CD14-positive monocyte (primary cell): Measurements from ENCODE around the gene SBK1. TPM values are rescaled to one million over a fixed set of nuclear protein-coding genes. Genes with fewer than 3 reads are reported as not detected.

ENCODE experiments used
- DNase-seq, 3 donors: peaks; one replicate each; pipeline ENCODE4 v3.0.0-alpha.2; 2011 to 2022
- H2AFZ ChIP-seq: 2 replicates; pipeline ENCODE4 v1.6.0; 2012; ENCODE audit warnings: mild to moderate bottlenecking, low read depth, low read length, inconsistent platforms; ENCODE audit not compliant: insufficient read depth, poor library complexity, severe bottlenecking
- H3K27ac ChIP-seq, 2 donors: 1 replicate in 1 of 2; 2 replicates in 1 of 2; pipeline ENCODE4 v1.5.1; 2012 to 2013; ENCODE audit warnings: low read length in 2 of 2, control low read depth in 1 of 2, inconsistent platforms in 1 of 2, low read depth in 1 of 2, mild to moderate bottlenecking in 1 of 2
- H3K27me3 ChIP-seq, 2 donors: one replicate each; pipeline versions ENCODE4 v1.6.0 to v1.6.1; 2011 to 2013; ENCODE audit warnings: low read length in 2 of 2; ENCODE audit not compliant: control insufficient read depth in 2 of 2, insufficient read depth in 2 of 2
- H3K36me3 ChIP-seq, 2 donors: replicated peaks in 1 of 2; 1 replicate in 1 of 2; 2 replicates in 1 of 2; pipeline versions ENCODE4 v1.5.1 to v1.6.1; 2012 to 2013; ENCODE audit warnings: low read length in 2 of 2, control low read depth in 1 of 2, inconsistent platforms in 1 of 2, mild to moderate bottlenecking in 1 of 2; ENCODE audit not compliant: insufficient read depth in 2 of 2, control insufficient read depth in 1 of 2
- H3K4me1 ChIP-seq, 2 donors: 1 replicate in 1 of 2; 2 replicates in 1 of 2; pipeline versions ENCODE4 v1.5.1 to v1.6.1; 2012 to 2013; ENCODE audit warnings: low read length in 2 of 2, control low read depth in 1 of 2, inconsistent platforms in 1 of 2, mild to moderate bottlenecking in 1 of 2, moderate library complexity in 1 of 2; ENCODE audit not compliant: insufficient read depth in 2 of 2, control insufficient read depth in 1 of 2
- H3K4me2 ChIP-seq: replicated peaks from 2 replicates; pipeline ENCODE3; 2012; ENCODE audit warnings: low read length, moderate library complexity, mild to moderate bottlenecking; ENCODE audit not compliant: poor library complexity, severe bottlenecking; ENCODE audit errors: extremely low read depth
- H3K4me3 ChIP-seq, 3 experiments: fragments of 200-600 bp in 1 of 3; sonication (generic) in 1 of 3; replicated peaks in 1 of 3; 1 replicate in 2 of 3; 2 replicates in 1 of 3; pipeline ENCODE4 v1.5.1; 2011 to 2013; ENCODE audit warnings: low read length in 3 of 3, mild to moderate bottlenecking in 3 of 3, control low read depth in 2 of 3, low read depth in 2 of 3, inconsistent platforms in 1 of 3, moderate library complexity in 1 of 3
- H3K79me2 ChIP-seq: 2 replicates; pipeline ENCODE4 v1.6.0; 2012; ENCODE audit warnings: mild to moderate bottlenecking, control low read depth, inconsistent platforms, low read length, moderate library complexity; ENCODE audit not compliant: insufficient read depth
- H3K9ac ChIP-seq: 2 replicates; pipeline ENCODE4 v1.6.0; 2017; ENCODE audit warnings: low read length, mild to moderate bottlenecking; ENCODE audit not compliant: insufficient read depth, poor library complexity, severe bottlenecking
- H3K9me3 ChIP-seq, 2 donors: replicated peaks in 1 of 2; 1 replicate in 1 of 2; 2 replicates in 1 of 2; pipeline versions ENCODE4 v1.5.1 to v1.6.1; 2012 to 2013; ENCODE audit warnings: low read length in 2 of 2, control low read depth in 1 of 2; ENCODE audit not compliant: control insufficient read depth in 1 of 2, insufficient read depth in 1 of 2
- H4K20me1 ChIP-seq: 2 replicates; pipeline ENCODE4 v1.6.0; 2012; ENCODE audit warnings: mild to moderate bottlenecking, low read length, control low read depth, moderate library complexity; ENCODE audit not compliant: insufficient read depth
- H3K27ac Mint-ChIP-seq, 7 donors: one replicate each; pipeline ENCODE4 v1.8.0; 2020; ENCODE audit warnings: mild to moderate bottlenecking in 7 of 7, mixed read lengths in 7 of 7, moderate library complexity in 6 of 7, inconsistent platforms in 2 of 7
- H3K27me3 Mint-ChIP-seq, 3 donors: one replicate each; pipeline ENCODE4 v1.8.0; 2021 to 2022; ENCODE audit warnings: low read depth in 3 of 3, mild to moderate bottlenecking in 3 of 3, mixed read lengths in 3 of 3, moderate library complexity in 3 of 3, inconsistent platforms in 1 of 3
- H3K36me3 Mint-ChIP-seq, 2 donors: one replicate each; pipeline ENCODE4 v1.8.0; 2020; ENCODE audit warnings: mixed read lengths in 2 of 2, inconsistent platforms in 1 of 2, mild to moderate bottlenecking in 1 of 2
- H3K4me1 Mint-ChIP-seq: one replicate; pipeline ENCODE4 v1.8.0; 2020; ENCODE audit warnings: mild to moderate bottlenecking, mixed read lengths
- H3K4me3 Mint-ChIP-seq, 2 donors: one replicate each; pipeline ENCODE4 v1.8.0; 2020; ENCODE audit warnings: mild to moderate bottlenecking in 2 of 2, mixed read lengths in 2 of 2, moderate library complexity in 1 of 2
- H3K9me3 Mint-ChIP-seq, 7 donors: one replicate each; pipeline ENCODE4 v1.8.0; 2020 to 2022; ENCODE audit warnings: mixed read lengths in 7 of 7, mild to moderate bottlenecking in 6 of 7, moderate library complexity in 6 of 7, inconsistent platforms in 2 of 7
- CTCF ChIP-seq: fragments of 200-600 bp; IDR thresholded peaks from one replicate; pipeline ENCODE4 v1.8.0; 2022; ENCODE audit warnings: antibody characterized with exemption, mild to moderate bottlenecking
- WGBS: methylation state at CpG from one replicate; pipeline ENCODE4 v1.1.5; 2013; ENCODE audit warnings: missing lambda C conversion rate; ENCODE audit not compliant: insufficient coverage; 5-methylcytosine and 5-hydroxymethylcytosine counted together
- intact Hi-C, 2 donors: fragments of 100-400 bp; cut with micrococcal nuclease; formaldehyde crosslinking; loops; one replicate each; pipeline versions ENCODE4 v1.15.0 to v1.15.1; 2023
- polyA plus RNA-seq, 3 donors: library from polyadenylated mRNA; depleted of rRNA in 1 of 3; unstranded in 2 of 3; stranded (reverse) in 1 of 3; fragments of 300-500 nt in 2 of 3; fragments of >200 nt in 1 of 3; fragmentation: Illumina TruSeq in 2 of 3; gene quantifications; 1 replicate in 2 of 3; 2 replicates in 1 of 3; pipeline ENCODE4 v1.2.3, GENCODE V29; 2012 to 2021

SBK1 gene
- polyA plus RNA-seq, 3 donors: 0.04 TPM; not detected in 2

- Histone ChIP-seq H3K27ac (no peak overlapping the region), H3K79me2 (no peaks in the 10 kb centered on the region)
- peaks cover 0 to 3% (median 0%) of the 10 kb centered on the region in 7 donors for H3K9me3 Mint-ChIP-seq
Observed at GRCh38 chr16:28317040-28317880, 24.9 kb downstream of the SBK1 start.

More at GRCh38 chr16:28317040-28317880, 24.9 kb downstream of the SBK1 start:
- H4K20me1 ChIP-seq: no peaks in the 10 kb centered on the region
- H2AFZ ChIP-seq: no peak overlapping the region
- no peak overlapping the region for H3K4me3 ChIP-seq
- peak; percentile 47 to 67 (median 50) for DNase-seq
- H3K27me3 ChIP-seq: no peaks in the 10 kb centered on the region
- peaks cover 0 to 7% (median 1%) of the 10 kb centered on the region in 3 donors for H3K27me3 Mint-ChIP-seq
- no peaks in the 10 kb centered on the region for H3K36me3 Mint-ChIP-seq
- intact Hi-C loops: loop anchor here in 1 of 2 donors (2.0 kb wide), 1 partner anchor 40 kb away; no protein-coding TSS in a partner anchor
- H3K4me1 ChIP-seq: no peaks in the 10 kb centered on the region
- H3K9me3 ChIP-seq: no peaks in the 10 kb centered on the region
- peaks cover 2% of the 10 kb centered on the region for H3K4me1 Mint-ChIP-seq
- no peak overlapping the region for H3K4me3 Mint-ChIP-seq
- H3K27ac Mint-ChIP-seq: no peak overlapping the region
- no peaks in the 10 kb centered on the region for H3K36me3 ChIP-seq
- H3K4me2 ChIP-seq: no peak overlapping the region
- TF ChIP-seq CTCF: peak; percentile 87
- no peak overlapping the region for H3K9ac ChIP-seq
- WGBS: 83% methylated on average over 17 of the region's 22 CpGs
